IMR-90 (cell line): ENCODE measurements around the gene CHCHD4. TPM values are rescaled to one million over a fixed set of nuclear protein-coding genes. Genes with fewer than 3 reads are reported as not detected.

Source experiments
- ATAC-seq: fragments of 200-7000 bp; cut with Tn5 transposase; 2 replicates; pipeline ENCODE4 v1.9.1; 2020; ENCODE audit warnings: low read depth, mild to moderate bottlenecking, moderate library complexity
- BruUV-seq: library from RNA; stranded (reverse); fragments of 400-500 nt; replicated peaks from 2 replicates; lab custom pipeline; 2021; lab: Mats Ljungman, UMichigan
- CTCF ChIA-PET: fragments of 300-600 bp; formaldehyde crosslinking; extraction: SDS; loops from one replicate; lab custom pipeline; 2021; ENCODE audit warnings: antibody characterized with exemption; lab: Yijun Ruan, JAX
- POLR2A ChIA-PET: fragments of 300-600 bp; sonication (Branson Sonifier 250); formaldehyde crosslinking; loops from one replicate; lab custom pipeline; 2022; ENCODE audit warnings: antibody characterized with exemption; ENCODE audit not compliant: unreplicated experiment; lab: Charles Lee
- DNase-seq: peaks from one replicate; pipeline ENCODE4 v3.0.0; 2013
- H2AFZ ChIP-seq: replicated peaks from 2 replicates; pipeline ENCODE3; 2013; ENCODE audit warnings: low read length, mild to moderate bottlenecking; ENCODE audit not compliant: poor library complexity
- H2AK5ac ChIP-seq: 2 replicates; pipeline ENCODE4 v1.6.1; 2013; ENCODE audit warnings: low read depth, low read length, inconsistent platforms
- H2AK9ac ChIP-seq: replicated peaks from 2 replicates; pipeline ENCODE3; 2013; ENCODE audit warnings: mild to moderate bottlenecking, low read depth, low read length, moderate library complexity; ENCODE audit not compliant: poor library complexity
- H2BK120ac ChIP-seq: 2 replicates; pipeline ENCODE4 v1.6.1; 2013; ENCODE audit warnings: low read depth, low read length, inconsistent platforms
- H2BK15ac ChIP-seq: 3 replicates; pipeline ENCODE4 v1.6.1; 2013; ENCODE audit warnings: low read depth, low read length, inconsistent platforms
- H2BK20ac ChIP-seq: 2 replicates; pipeline ENCODE4 v1.6.1; 2013; ENCODE audit warnings: low read depth, mild to moderate bottlenecking, inconsistent platforms, low read length, moderate library complexity
- H2BK5ac ChIP-seq: 2 replicates; pipeline ENCODE4 v1.6.1; 2013; ENCODE audit warnings: mild to moderate bottlenecking, low read depth, low read length, inconsistent platforms; ENCODE audit not compliant: poor library complexity, severe bottlenecking
- H3K14ac ChIP-seq: replicated peaks from 2 replicates; pipeline ENCODE4 v1.6.1; 2013; ENCODE audit warnings: low read depth, low read length, inconsistent platforms
- H3K18ac ChIP-seq: 2 replicates; pipeline ENCODE4 v1.6.1; 2013; ENCODE audit warnings: low read depth, low read length, control low read depth
- H3K23ac ChIP-seq: 2 replicates; pipeline ENCODE4 v1.6.1; 2013; ENCODE audit warnings: low read depth, low read length, inconsistent platforms
- H3K27ac ChIP-seq: 2 replicates; pipeline ENCODE4 v1.5.1; 2013; ENCODE audit warnings: mild to moderate bottlenecking, control low read depth, low read length; ENCODE audit not compliant: insufficient read depth
- H3K27me3 ChIP-seq: 2 replicates; pipeline ENCODE4 v1.6.1; 2013; ENCODE audit warnings: low read length; ENCODE audit not compliant: control insufficient read depth, insufficient read depth
- H3K36me3 ChIP-seq: 2 replicates; pipeline ENCODE4 v1.6.1; 2013; ENCODE audit warnings: low read length, mixed read lengths; ENCODE audit not compliant: control insufficient read depth, insufficient read depth
- H3K4ac ChIP-seq: 2 replicates; pipeline ENCODE4 v1.6.1; 2013; ENCODE audit warnings: low read depth, low read length, inconsistent platforms
- H3K4me1 ChIP-seq: 2 replicates; pipeline ENCODE4 v1.6.1; 2013; ENCODE audit warnings: low read length, mixed read lengths; ENCODE audit not compliant: control insufficient read depth, insufficient read depth
- H3K4me2 ChIP-seq: 2 replicates; pipeline ENCODE4 v1.6.1; 2013; ENCODE audit warnings: low read depth, mild to moderate bottlenecking, control low read depth, low read length, moderate library complexity
- H3K4me3 ChIP-seq: 2 replicates; pipeline ENCODE4 v1.5.1; 2013; ENCODE audit warnings: low read depth, mild to moderate bottlenecking, control low read depth, low read length, moderate library complexity; ENCODE audit not compliant: insufficient read depth
- H3K56ac ChIP-seq: 2 replicates; pipeline ENCODE4 v1.6.1; 2013; ENCODE audit warnings: low read length, inconsistent platforms; ENCODE audit not compliant: insufficient read depth; ENCODE audit errors: extremely low read depth
- H3K79me1 ChIP-seq, 2 experiments: 2 replicates each; pipeline ENCODE4 v1.6.1; 2013; ENCODE audit warnings: low read length in 2 of 2, inconsistent platforms in 1 of 2, low read depth in 1 of 2
- H3K9ac ChIP-seq: 2 replicates; pipeline ENCODE4 v1.6.1; 2013; ENCODE audit warnings: low read depth, low read length, control low read depth
- H3K9me1 ChIP-seq: 2 replicates; pipeline ENCODE4 v1.6.1; 2013; ENCODE audit warnings: low read length, inconsistent platforms; ENCODE audit not compliant: insufficient read depth
- H3K9me3 ChIP-seq: 2 replicates; pipeline ENCODE4 v1.6.1; 2013; ENCODE audit warnings: low read length; ENCODE audit not compliant: control insufficient read depth, insufficient read depth
- H4K20me1 ChIP-seq: 2 replicates; pipeline ENCODE4 v1.6.1; 2013; ENCODE audit warnings: low read length, inconsistent platforms; ENCODE audit not compliant: insufficient read depth
- H4K5ac ChIP-seq: 2 replicates; pipeline ENCODE4 v1.6.1; 2013; ENCODE audit warnings: mild to moderate bottlenecking, low read depth, low read length, control low read depth
- H4K8ac ChIP-seq, 2 experiments: 2 replicates each; pipeline ENCODE4 v1.6.1; 2013; ENCODE audit warnings: low read depth in 2 of 2, low read length in 2 of 2, control low read depth in 1 of 2, inconsistent platforms in 1 of 2
- H4K91ac ChIP-seq: 2 replicates; pipeline ENCODE4 v1.6.1; 2013; ENCODE audit warnings: low read depth, low read length, inconsistent platforms; ENCODE audit not compliant: insufficient read depth
- MAZ ChIP-seq: IDR thresholded peaks from 2 replicates; pipeline ENCODE4 v1.6.1; 2012; ENCODE audit warnings: low read depth, mild to moderate bottlenecking, low read length, improper control_type of control experiment, moderate library complexity, borderline replicate concordance
- RAD21 ChIP-seq: IDR thresholded peaks from 2 replicates; pipeline ENCODE4 v1.6.1; 2012; ENCODE audit warnings: low read length, improper control_type of control experiment
- USF2 ChIP-seq: fragments of 150-350 bp; IDR thresholded peaks from 2 replicates; pipeline ENCODE4 v1.6.1; 2017; ENCODE audit warnings: mild to moderate bottlenecking, antibody characterized with exemption, low read length, low read depth
- WGBS, 2 experiments: methylation state at CpG; one replicate each; pipeline versions ENCODE4 v1.1.5 to v1.1.7; 2013; ENCODE audit warnings: missing lambda C conversion rate in 2 of 2; ENCODE audit not compliant: insufficient read length in 1 of 2; ENCODE audit errors: extremely low coverage in 2 of 2; 5-methylcytosine and 5-hydroxymethylcytosine counted together
- dilution Hi-C: fragments of 300-500 bp; cut with HindIII; formaldehyde crosslinking; loops from one replicate; pipeline ENCODE4 v1.14.3; 2018; ENCODE audit warnings: low sequenced_read_pairs; ENCODE audit not compliant: unreplicated experiment
- in situ Hi-C: fragments of 300-500 bp; cut with MboI; formaldehyde crosslinking; loops from 3 replicates; pipeline ENCODE4 v1.14.3; 2019; ENCODE audit warnings: low sequenced_read_pairs, inconsistent platforms, mixed read lengths
- intact Hi-C: fragments of 100-400 bp; cut with micrococcal nuclease; formaldehyde crosslinking; loops from 2 replicates; pipeline ENCODE4 v1.10.0; 2022
- polyA plus RNA-seq, 3 experiments: library from polyadenylated mRNA; depleted of rRNA; stranded (reverse); fragments of >200 nt; gene quantifications; 2 replicates each; pipeline ENCODE4 v1.2.3, GENCODE V29; 2012; ENCODE audit warnings: low replicate concordance in 1 of 3
- total RNA-seq: library from RNA; depleted of rRNA; stranded (reverse); fragments of >200 nt; gene quantifications from 2 replicates; pipeline ENCODE4 v1.2.3, GENCODE V29; 2012
- TF ChIP-seq, protein P1 (sequence below): conservative IDR thresholded peaks from 2 replicates; pipeline ENCODE4 v1.5.1; 2012; ENCODE audit warnings: mild to moderate bottlenecking, low read depth, low read length, improper control_type of control experiment

The CHCHD4 gene
- total and polyA plus RNA-seq, 2 of the 4 experiments (the other 2 are of a cell fraction), result 9.0 to 9.8 TPM

- Histone ChIP-seq H3K79me1 (peaks cover 0 to 8% of the 10 kb centered on the region in 2 experiments; a peak in 2 of 4 replicates), H4K91ac (no peak overlapping the region), H3K4me3 (no peak overlapping the region), H2BK5ac (no peak overlapping the region), H3K4me1 (peaks cover 17% of the 10 kb centered on the region), H3K27me3 (no peaks in the 10 kb centered on the region), H3K27ac (no peak overlapping the region), H2AK5ac (no peak overlapping the region), H4K8ac (no peak overlapping the region), H2BK120ac (no peak overlapping the region), H2BK15ac (no peak overlapping the region), H2BK20ac (no peak overlapping the region), H3K56ac (no peak overlapping the region), H3K36me3 (peaks cover 55% of the 10 kb centered on the region), H3K9ac (no peak overlapping the region), H4K20me1 (peaks cover 7% of the 10 kb centered on the region), H3K9me3 (no peaks in the 10 kb centered on the region), H3K4ac (no peak overlapping the region), H3K18ac (no peak overlapping the region), H3K14ac (no peak overlapping the region), H2AFZ (peak overlapping the region; percentile 7), H3K9me1 (peaks cover 16% of the 10 kb centered on the region; the same call in 1 of the 2 replicates), H3K23ac (no peak overlapping the region), H2AK9ac (no peak overlapping the region), H3K4me2 (no peak overlapping the region), H4K5ac (no peak overlapping the region)
- TF ChIP-seq MAZ (no peak), RAD21 (no peak), USF2 (no peak)
- TF ChIP-seq, protein P1, sequence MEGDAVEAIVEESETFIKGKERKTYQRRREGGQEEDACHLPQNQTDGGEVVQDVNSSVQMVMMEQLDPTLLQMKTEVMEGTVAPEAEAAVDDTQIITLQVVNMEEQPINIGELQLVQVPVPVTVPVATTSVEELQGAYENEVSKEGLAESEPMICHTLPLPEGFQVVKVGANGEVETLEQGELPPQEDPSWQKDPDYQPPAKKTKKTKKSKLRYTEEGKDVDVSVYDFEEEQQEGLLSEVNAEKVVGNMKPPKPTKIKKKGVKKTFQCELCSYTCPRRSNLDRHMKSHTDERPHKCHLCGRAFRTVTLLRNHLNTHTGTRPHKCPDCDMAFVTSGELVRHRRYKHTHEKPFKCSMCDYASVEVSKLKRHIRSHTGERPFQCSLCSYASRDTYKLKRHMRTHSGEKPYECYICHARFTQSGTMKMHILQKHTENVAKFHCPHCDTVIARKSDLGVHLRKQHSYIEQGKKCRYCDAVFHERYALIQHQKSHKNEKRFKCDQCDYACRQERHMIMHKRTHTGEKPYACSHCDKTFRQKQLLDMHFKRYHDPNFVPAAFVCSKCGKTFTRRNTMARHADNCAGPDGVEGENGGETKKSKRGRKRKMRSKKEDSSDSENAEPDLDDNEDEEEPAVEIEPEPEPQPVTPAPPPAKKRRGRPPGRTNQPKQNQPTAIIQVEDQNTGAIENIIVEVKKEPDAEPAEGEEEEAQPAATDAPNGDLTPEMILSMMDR, result no peak
- in situ Hi-C loops, result loop anchor here (25.0 kb wide), 1 partner anchor 110 kb away; no protein-coding TSS in a partner anchor
- dilution Hi-C loops, result no loop called here
- ATAC-seq, result no peak
- ChIA-PET CTCF (no interaction called here), POLR2A (no interaction called here)
- no TSS peak for BruUV-seq
- intact Hi-C loops, result no loop called here
- no peak for DNase-seq
- WGBS, 2 experiments, result 97% methylated on average over 7 of the region's 12 CpGs; no CpG with 5 or more reads in 1 of the 2 experiments
Measured at GRCh38 chr3:14147617-14148016, 22.9 kb upstream of the CHCHD4 start.
